HepG2 (cell line): ENCODE results near the gene RANBP3. TPM values are rescaled to one million over a fixed set of nuclear protein-coding genes. Genes with fewer than 3 reads are reported as not detected.

Source experiments
- ATRX ChIP-seq: sonication (generic); formaldehyde crosslinking; IDR thresholded peaks from 2 replicates; pipeline ENCODE4 v1.4.0; 2020; ENCODE audit warnings: missing genetic modification reagents, borderline replicate concordance
- CHCHD3 ChIP-seq: sonication (generic); formaldehyde crosslinking; IDR thresholded peaks from 2 replicates; pipeline ENCODE4 v1.8.0; 2022; ENCODE audit warnings: mild to moderate bottlenecking, missing genetic modification reagents, moderate library complexity
- FOXA3 ChIP-seq: IDR thresholded peaks from 2 replicates; pipeline ENCODE4 v1.6.1; 2016; ENCODE audit warnings: missing genetic modification reagents, missing compliant biosample characterization
- FOXC1 ChIP-seq: sonication (generic); formaldehyde crosslinking; IDR thresholded peaks from 2 replicates; pipeline ENCODE4 v1.8.0; 2022; ENCODE audit warnings: mild to moderate bottlenecking, missing genetic modification reagents, borderline replicate concordance
- GLI4 ChIP-seq: sonication (generic); formaldehyde crosslinking; IDR thresholded peaks from 2 replicates; pipeline ENCODE4 v1.5.1; 2020; ENCODE audit warnings: missing genetic modification reagents, mild to moderate bottlenecking, moderate library complexity, borderline replicate concordance
- KDM2A ChIP-seq: sonication (generic); formaldehyde crosslinking; IDR thresholded peaks from 2 replicates; pipeline ENCODE4 v1.4.0; 2020; ENCODE audit warnings: low read depth, missing genetic modification reagents, borderline replicate concordance
- KLF16 ChIP-seq, 2 experiments: sonication (generic) in 1 of 2; formaldehyde crosslinking in 1 of 2; IDR thresholded peaks; 2 replicates each; pipeline versions ENCODE4 v1.6.1 to v1.8.0; 2016 to 2023; ENCODE audit warnings: missing genetic modification reagents in 2 of 2, missing compliant biosample characterization in 1 of 2
- MEIS2 ChIP-seq: sonication (generic); formaldehyde crosslinking; IDR thresholded peaks from 2 replicates; pipeline ENCODE4 v1.9.0; 2021; ENCODE audit warnings: mild to moderate bottlenecking, missing genetic modification reagents
- NR2F6 ChIP-seq, 2 experiments: IDR thresholded peaks; 2 replicates each; pipeline ENCODE4 v1.6.1; 2016; ENCODE audit warnings: antibody characterized with exemption in 1 of 2, mild to moderate bottlenecking in 1 of 2
- POLR2G ChIP-seq: fragments of 200-400 bp; formaldehyde crosslinking; IDR thresholded peaks from 2 replicates; pipeline ENCODE4 v1.6.1; 2018; ENCODE audit warnings: mild to moderate bottlenecking, low read depth, low read length, moderate library complexity
- RNF2 ChIP-seq: fragments of 450-650 bp; conservative IDR thresholded peaks from 2 replicates; pipeline ENCODE4 v1.6.1; 2016; ENCODE audit warnings: low read depth
- SP2 ChIP-seq: sonication (generic); formaldehyde crosslinking; IDR thresholded peaks from 2 replicates; pipeline ENCODE4 v1.5.1; 2020; ENCODE audit warnings: mild to moderate bottlenecking, missing genetic modification reagents
- TOPORS ChIP-seq: sonication (generic); formaldehyde crosslinking; IDR thresholded peaks from 2 replicates; pipeline ENCODE4 v1.8.0; 2023; ENCODE audit warnings: mild to moderate bottlenecking, missing genetic modification reagents
- ZFP62 ChIP-seq: sonication (generic); formaldehyde crosslinking; IDR thresholded peaks from 2 replicates; pipeline ENCODE4 v1.4.0; 2020; ENCODE audit warnings: missing genetic modification reagents
- ZNF232 ChIP-seq: sonication (generic); formaldehyde crosslinking; IDR thresholded peaks from 2 replicates; pipeline ENCODE4 v1.4.0; 2020; ENCODE audit warnings: missing genetic modification reagents, borderline replicate concordance
- ZNF292 ChIP-seq: sonication (generic); formaldehyde crosslinking; IDR thresholded peaks from 2 replicates; pipeline ENCODE4 v1.8.1; 2022; ENCODE audit warnings: mild to moderate bottlenecking, low read depth, missing genetic modification reagents, borderline replicate concordance
- ZNF382 ChIP-seq: sonication (generic); formaldehyde crosslinking; IDR thresholded peaks from 2 replicates; pipeline ENCODE4 v1.5.0; 2020; ENCODE audit warnings: missing genetic modification reagents, mild to moderate bottlenecking, borderline replicate concordance
- ZNF607 ChIP-seq: sonication (generic); formaldehyde crosslinking; IDR thresholded peaks from 2 replicates; pipeline ENCODE4 v1.5.1; 2020; ENCODE audit warnings: missing genetic modification reagents, mild to moderate bottlenecking, borderline replicate concordance
- ZNF629 ChIP-seq: sonication (generic); formaldehyde crosslinking; conservative IDR thresholded peaks from 2 replicates; pipeline ENCODE4 v1.5.0; 2020; ENCODE audit warnings: missing genetic modification reagents
- ZNF670 ChIP-seq: sonication (generic); formaldehyde crosslinking; IDR thresholded peaks from 2 replicates; pipeline ENCODE4 v1.8.0; 2022; ENCODE audit warnings: mild to moderate bottlenecking, missing genetic modification reagents, borderline replicate concordance
- ZNF7 ChIP-seq: IDR thresholded peaks from 2 replicates; pipeline ENCODE4 v1.6.1; 2016; ENCODE audit warnings: missing biosample characterization, missing genetic modification reagents
- ZNF777 ChIP-seq: sonication (generic); formaldehyde crosslinking; IDR thresholded peaks from 2 replicates; pipeline ENCODE4 v1.4.0; 2020; ENCODE audit warnings: missing genetic modification reagents
- ZSCAN9 ChIP-seq: IDR thresholded peaks from 2 replicates; pipeline ENCODE4 v1.6.1; 2016; ENCODE audit warnings: borderline replicate concordance
- polyA plus RNA-seq, 8 experiments: library from polyadenylated mRNA; depleted of rRNA in 3 of 8; stranded (reverse) in 7 of 8; unstranded in 1 of 8; fragments of >200 nt; fragmentation: Illumina TruSeq in 4 of 8; extraction: Trizol in 4 of 8; gene quantifications; 2 replicates each; pipeline versions ENCODE4 v1.2.1 to v1.2.3, GENCODE V29; 2011 to 2016; ENCODE audit warnings: low read depth in 4 of 8, missing spikeins in 1 of 8, mixed read lengths in 1 of 8; ENCODE audit not compliant: insufficient read depth in 1 of 8
- total RNA-seq, 5 experiments: library from RNA; depleted of rRNA; stranded (reverse); fragments of >200 nt; fragmentation: Illumina TruSeq; extraction: Trizol; gene quantifications; 2 replicates each; pipeline ENCODE4 v1.2.3, GENCODE V29; 2016; ENCODE audit warnings: low read depth in 1 of 5
- TF ChIP-seq, protein P1 (sequence below): sonication (generic); formaldehyde crosslinking; IDR thresholded peaks from 2 replicates; pipeline ENCODE4 v1.5.0; 2020; ENCODE audit warnings: mild to moderate bottlenecking, missing genetic modification reagents
- TF ChIP-seq, protein P2 (sequence below): IDR thresholded peaks from 2 replicates; pipeline ENCODE4 v1.6.1; 2018; ENCODE audit warnings: missing genetic modification reagents, mild to moderate bottlenecking, missing compliant biosample characterization
- TF ChIP-seq, protein P3 (sequence below): sonication (generic); formaldehyde crosslinking; IDR thresholded peaks from 2 replicates; pipeline ENCODE4 v1.4.0; 2020; ENCODE audit warnings: low read depth, mild to moderate bottlenecking, missing genetic modification reagents

Gene RANBP3
- total and polyA plus RNA-seq, 2 of the 13 experiments (the other 11 are each of a cell fraction or from before 2014, with no cell fraction given): 39.5 to 149 TPM

DNA sequence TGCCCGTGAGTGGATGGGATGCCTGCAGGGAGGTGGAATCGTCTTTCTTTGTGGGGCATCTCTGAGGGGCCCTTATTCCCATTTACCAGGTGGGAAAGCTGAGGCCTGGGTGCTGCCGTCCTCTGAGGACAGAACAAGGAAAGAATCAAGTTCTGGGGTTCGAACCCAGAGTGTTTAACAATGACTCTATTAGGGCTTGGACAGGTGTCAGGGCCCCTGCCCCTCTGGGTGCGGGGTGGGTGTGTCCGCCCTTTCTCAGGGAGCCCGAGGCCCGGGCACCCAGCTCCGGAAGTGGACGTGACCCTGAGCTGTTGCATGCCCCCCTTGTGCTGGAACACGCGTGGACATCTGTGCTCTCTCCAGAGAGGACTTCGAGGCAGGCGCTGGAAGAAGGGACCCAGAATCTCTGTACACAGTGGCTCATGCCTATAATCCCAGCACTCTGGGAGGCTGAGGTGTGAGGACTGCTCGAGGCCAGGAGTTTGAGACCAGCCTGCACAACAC lies 85.1 kb downstream of the RANBP3 start (continued):
- TF ChIP-seq TOPORS (CRISPR knock-in tag) (no peak), FOXC1 (CRISPR knock-in tag) (0 out of 2 replicates have a peak, but pooled peaks have one; percentile 1), KLF16 (CRISPR knock-in tag; IDR thresholded peaks at IDR 0.05) (peak in 1 of 2 experiments; percentile 7; a peak in 1 of 4 replicates), MEIS2 (CRISPR knock-in tag) (no peak), GLI4 (no peak), ZNF670 (no peak; the same call in 1 of the 2 replicates), NR2F6 (IDR thresholded peaks at IDR 0.05) (no peak), NR2F6 (CRISPR knock-in tag; IDR thresholded peaks at IDR 0.05) (no peak), SP2 (CRISPR knock-in tag) (no peak), ZFP62 (CRISPR knock-in tag) (no peak), ZNF382 (CRISPR knock-in tag) (no peak), ZNF292 (CRISPR knock-in tag) (0 out of 2 replicates have a peak, but pooled peaks have one; percentile 7), ZNF7 (CRISPR knock-in tag) (no peak), POLR2G (peak; percentile 51; the same call in 1 of the 2 replicates), ATRX (CRISPR knock-in tag) (no peak), CHCHD3 (CRISPR knock-in tag) (no peak), RNF2 (no peak), ZSCAN9 (CRISPR knock-in tag) (no peak), KDM2A (CRISPR knock-in tag) (0 out of 2 replicates have a peak, but pooled peaks have one; percentile 10), FOXA3 (CRISPR knock-in tag) (no peak), ZNF232 (CRISPR knock-in tag) (no peak), ZNF607 (CRISPR knock-in tag) (0 out of 2 replicates have a peak, but pooled peaks have one; percentile 16), ZNF629 (CRISPR knock-in tag) (peak; percentile 80), ZNF777 (no peak)
- TF ChIP-seq, protein P1, sequence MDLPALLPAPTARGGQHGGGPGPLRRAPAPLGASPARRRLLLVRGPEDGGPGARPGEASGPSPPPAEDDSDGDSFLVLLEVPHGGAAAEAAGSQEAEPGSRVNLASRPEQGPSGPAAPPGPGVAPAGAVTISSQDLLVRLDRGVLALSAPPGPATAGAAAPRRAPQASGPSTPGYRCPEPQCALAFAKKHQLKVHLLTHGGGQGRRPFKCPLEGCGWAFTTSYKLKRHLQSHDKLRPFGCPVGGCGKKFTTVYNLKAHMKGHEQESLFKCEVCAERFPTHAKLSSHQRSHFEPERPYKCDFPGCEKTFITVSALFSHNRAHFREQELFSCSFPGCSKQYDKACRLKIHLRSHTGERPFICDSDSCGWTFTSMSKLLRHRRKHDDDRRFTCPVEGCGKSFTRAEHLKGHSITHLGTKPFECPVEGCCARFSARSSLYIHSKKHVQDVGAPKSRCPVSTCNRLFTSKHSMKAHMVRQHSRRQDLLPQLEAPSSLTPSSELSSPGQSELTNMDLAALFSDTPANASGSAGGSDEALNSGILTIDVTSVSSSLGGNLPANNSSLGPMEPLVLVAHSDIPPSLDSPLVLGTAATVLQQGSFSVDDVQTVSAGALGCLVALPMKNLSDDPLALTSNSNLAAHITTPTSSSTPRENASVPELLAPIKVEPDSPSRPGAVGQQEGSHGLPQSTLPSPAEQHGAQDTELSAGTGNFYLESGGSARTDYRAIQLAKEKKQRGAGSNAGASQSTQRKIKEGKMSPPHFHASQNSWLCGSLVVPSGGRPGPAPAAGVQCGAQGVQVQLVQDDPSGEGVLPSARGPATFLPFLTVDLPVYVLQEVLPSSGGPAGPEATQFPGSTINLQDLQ (CRISPR knock-in tag): no peak
- TF ChIP-seq, protein P2, sequence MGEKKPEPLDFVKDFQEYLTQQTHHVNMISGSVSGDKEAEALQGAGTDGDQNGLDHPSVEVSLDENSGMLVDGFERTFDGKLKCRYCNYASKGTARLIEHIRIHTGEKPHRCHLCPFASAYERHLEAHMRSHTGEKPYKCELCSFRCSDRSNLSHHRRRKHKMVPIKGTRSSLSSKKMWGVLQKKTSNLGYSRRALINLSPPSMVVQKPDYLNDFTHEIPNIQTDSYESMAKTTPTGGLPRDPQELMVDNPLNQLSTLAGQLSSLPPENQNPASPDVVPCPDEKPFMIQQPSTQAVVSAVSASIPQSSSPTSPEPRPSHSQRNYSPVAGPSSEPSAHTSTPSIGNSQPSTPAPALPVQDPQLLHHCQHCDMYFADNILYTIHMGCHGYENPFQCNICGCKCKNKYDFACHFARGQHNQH (CRISPR knock-in tag): no peak; the same call in 1 of the 2 replicates
- TF ChIP-seq, protein P3, sequence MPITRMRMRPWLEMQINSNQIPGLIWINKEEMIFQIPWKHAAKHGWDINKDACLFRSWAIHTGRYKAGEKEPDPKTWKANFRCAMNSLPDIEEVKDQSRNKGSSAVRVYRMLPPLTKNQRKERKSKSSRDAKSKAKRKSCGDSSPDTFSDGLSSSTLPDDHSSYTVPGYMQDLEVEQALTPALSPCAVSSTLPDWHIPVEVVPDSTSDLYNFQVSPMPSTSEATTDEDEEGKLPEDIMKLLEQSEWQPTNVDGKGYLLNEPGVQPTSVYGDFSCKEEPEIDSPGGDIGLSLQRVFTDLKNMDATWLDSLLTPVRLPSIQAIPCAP (CRISPR knock-in tag): no peak
